WTC11 (cell line): ENCODE measurements around the gene SLC35A3. TPM values are rescaled to one million over a fixed set of nuclear protein-coding genes. Genes with fewer than 3 reads are reported as not detected.

ENCODE experiments used
- ATAC-seq: fragments of 200-7000 bp; cut with Tn5 transposase; 2 replicates; pipeline ENCODE4 v1.10.0; 2021; ENCODE audit warnings: mild to moderate bottlenecking, moderate library complexity
- CTCF ChIA-PET: fragments of 300-600 bp; sonication (Branson Sonifier 250); formaldehyde crosslinking; loops from one replicate; lab custom pipeline; 2021; ENCODE audit warnings: antibody characterized with exemption; lab: Charles Lee
- POLR2A ChIA-PET: fragments of 350-600 bp; sonication (Branson Sonifier 250); formaldehyde crosslinking; loops from one replicate; lab custom pipeline; 2021; ENCODE audit warnings: antibody characterized with exemption; lab: Charles Lee
- DNase-seq: peaks from one replicate; pipeline ENCODE4 v3.0.0; 2021; ENCODE audit warnings: low spot score
- H3K27ac Mint-ChIP-seq: 2 replicates; pipeline ENCODE4 v1.8.0; 2021; ENCODE audit warnings: mixed read lengths
- H3K27me3 Mint-ChIP-seq: 2 replicates; pipeline ENCODE4 v1.8.0; 2021; ENCODE audit warnings: low read depth, mild to moderate bottlenecking, moderate library complexity, mixed read lengths
- H3K36me3 Mint-ChIP-seq: 2 replicates; pipeline ENCODE4 v1.8.0; 2021; ENCODE audit warnings: mixed read lengths
- H3K4me1 Mint-ChIP-seq: 2 replicates; pipeline ENCODE4 v1.8.0; 2022; ENCODE audit warnings: mixed read lengths
- H3K4me3 Mint-ChIP-seq: 2 replicates; pipeline ENCODE4 v1.8.0; 2021; ENCODE audit warnings: mild to moderate bottlenecking, moderate library complexity, mixed read lengths
- H3K9me3 Mint-ChIP-seq: 2 replicates; pipeline ENCODE4 v1.8.0; 2021; ENCODE audit warnings: mixed read lengths
- CBFB ChIP-seq: sonication (generic); formaldehyde crosslinking; IDR thresholded peaks from 2 replicates; pipeline ENCODE4 v1.8.1; 2022; ENCODE audit warnings: mild to moderate bottlenecking, low read depth, missing genetic modification reagents
- CDX4 ChIP-seq: fragments of 250-450 bp; sonication (Bioruptor Pico); IDR thresholded peaks from 2 replicates; pipeline ENCODE4 v1.9.0; 2021; ENCODE audit warnings: moderate library complexity, mild to moderate bottlenecking, inconsistent platforms, borderline replicate concordance
- E2F5 ChIP-seq: sonication (generic); formaldehyde crosslinking; IDR thresholded peaks from 2 replicates; pipeline ENCODE4 v1.8.1; 2022; ENCODE audit warnings: mild to moderate bottlenecking, moderate library complexity, missing genetic modification reagents
- ELF4 ChIP-seq: sonication (generic); formaldehyde crosslinking; IDR thresholded peaks from 2 replicates; pipeline ENCODE4 v1.8.1; 2022; ENCODE audit warnings: low read depth, mild to moderate bottlenecking, moderate library complexity, missing genetic modification reagents
- FOXJ3 ChIP-seq: sonication (generic); formaldehyde crosslinking; IDR thresholded peaks from 2 replicates; pipeline ENCODE4 v1.9.0; 2021; ENCODE audit warnings: missing genetic modification reagents, mild to moderate bottlenecking, borderline replicate concordance
- FOXP1 ChIP-seq: sonication (generic); formaldehyde crosslinking; IDR thresholded peaks from 2 replicates; pipeline ENCODE4 v1.8.0; 2022; ENCODE audit warnings: missing genetic modification reagents, mild to moderate bottlenecking, moderate library complexity, borderline replicate concordance
- HMGXB4 ChIP-seq: sonication (generic); formaldehyde crosslinking; IDR thresholded peaks from 2 replicates; pipeline ENCODE4 v1.8.1; 2023; ENCODE audit warnings: mild to moderate bottlenecking, moderate library complexity, missing genetic modification reagents
- NFATC4 ChIP-seq: fragments of 250-450 bp; sonication (Bioruptor Pico); IDR thresholded peaks from 2 replicates; pipeline ENCODE4 v1.9.0; 2021; ENCODE audit warnings: mild to moderate bottlenecking
- NR1H2 ChIP-seq: sonication (generic); formaldehyde crosslinking; IDR thresholded peaks from 2 replicates; pipeline ENCODE4 v1.9.0; 2021; ENCODE audit warnings: mild to moderate bottlenecking, moderate library complexity, missing genetic modification reagents
- NR3C1 ChIP-seq: sonication (generic); formaldehyde crosslinking; conservative IDR thresholded peaks from 2 replicates; pipeline ENCODE4 v1.8.1; 2023; ENCODE audit warnings: low read depth, mild to moderate bottlenecking, missing genetic modification reagents
- OVOL2 ChIP-seq: fragments of 250-450 bp; sonication (Bioruptor Pico); IDR thresholded peaks from 2 replicates; pipeline ENCODE4 v1.9.0; 2021; ENCODE audit warnings: mild to moderate bottlenecking, borderline replicate concordance
- TEAD1 ChIP-seq: sonication (generic); formaldehyde crosslinking; IDR thresholded peaks from 2 replicates; pipeline ENCODE4 v1.8.0; 2022; ENCODE audit warnings: mild to moderate bottlenecking, missing genetic modification reagents
- USF1 ChIP-seq: sonication (generic); formaldehyde crosslinking; IDR thresholded peaks from 2 replicates; pipeline ENCODE4 v1.8.0; 2022; ENCODE audit warnings: mild to moderate bottlenecking, missing genetic modification reagents
- USF2 ChIP-seq: sonication (generic); formaldehyde crosslinking; IDR thresholded peaks from 2 replicates; pipeline ENCODE4 v1.8.1; 2023; ENCODE audit warnings: mild to moderate bottlenecking, missing genetic modification reagents, moderate library complexity
- ZNF671 ChIP-seq: fragments of 250-450 bp; sonication (Bioruptor Pico); IDR thresholded peaks from 2 replicates; pipeline ENCODE4 v1.8.0; 2021; ENCODE audit warnings: mild to moderate bottlenecking
- total RNA-seq: library from RNA; stranded (reverse); gene quantifications from 3 replicates; pipeline ENCODE4 v1.2.3, GENCODE V29; 2021
- TF ChIP-seq, protein P1 (sequence below): sonication (generic); formaldehyde crosslinking; conservative IDR thresholded peaks from 2 replicates; pipeline ENCODE4 v1.8.1; 2023; ENCODE audit warnings: mild to moderate bottlenecking, low read depth, missing genetic modification reagents, moderate library complexity
- TF ChIP-seq, protein P2 (sequence below): sonication (generic); formaldehyde crosslinking; IDR thresholded peaks from 2 replicates; pipeline ENCODE4 v1.8.0; 2022; ENCODE audit warnings: missing genetic modification reagents
- TF ChIP-seq, protein P3 (sequence below): sonication (generic); formaldehyde crosslinking; IDR thresholded peaks from 2 replicates; pipeline ENCODE4 v1.8.1; 2022; ENCODE audit warnings: missing genetic modification reagents, borderline replicate concordance
- TF ChIP-seq, protein P4 (sequence below): sonication (generic); formaldehyde crosslinking; IDR thresholded peaks from 2 replicates; pipeline ENCODE4 v1.8.1; 2023; ENCODE audit warnings: mild to moderate bottlenecking, missing genetic modification reagents, moderate library complexity

Gene SLC35A3
- total RNA-seq, 1 experiment from 2014 or later: 14.5 TPM

GRCh38 chr1:100073531-100073930, 103.7 kb downstream of the SLC35A3 start:
- peaks cover 12% of the 10 kb centered on the region for H3K4me1 Mint-ChIP-seq
- H3K27ac Mint-ChIP-seq: no peak overlapping the region
- no peak overlapping the region for H3K4me3 Mint-ChIP-seq
- no peaks in the 10 kb centered on the region for H3K9me3 Mint-ChIP-seq
- no peak for ATAC-seq
- no peak for DNase-seq
- ChIA-PET POLR2A (no interaction called here), CTCF (no interaction called here)
- no peaks in the 10 kb centered on the region for H3K27me3 Mint-ChIP-seq
- no peak for TF ChIP-seq FOXJ3
- TF ChIP-seq, protein P1, sequence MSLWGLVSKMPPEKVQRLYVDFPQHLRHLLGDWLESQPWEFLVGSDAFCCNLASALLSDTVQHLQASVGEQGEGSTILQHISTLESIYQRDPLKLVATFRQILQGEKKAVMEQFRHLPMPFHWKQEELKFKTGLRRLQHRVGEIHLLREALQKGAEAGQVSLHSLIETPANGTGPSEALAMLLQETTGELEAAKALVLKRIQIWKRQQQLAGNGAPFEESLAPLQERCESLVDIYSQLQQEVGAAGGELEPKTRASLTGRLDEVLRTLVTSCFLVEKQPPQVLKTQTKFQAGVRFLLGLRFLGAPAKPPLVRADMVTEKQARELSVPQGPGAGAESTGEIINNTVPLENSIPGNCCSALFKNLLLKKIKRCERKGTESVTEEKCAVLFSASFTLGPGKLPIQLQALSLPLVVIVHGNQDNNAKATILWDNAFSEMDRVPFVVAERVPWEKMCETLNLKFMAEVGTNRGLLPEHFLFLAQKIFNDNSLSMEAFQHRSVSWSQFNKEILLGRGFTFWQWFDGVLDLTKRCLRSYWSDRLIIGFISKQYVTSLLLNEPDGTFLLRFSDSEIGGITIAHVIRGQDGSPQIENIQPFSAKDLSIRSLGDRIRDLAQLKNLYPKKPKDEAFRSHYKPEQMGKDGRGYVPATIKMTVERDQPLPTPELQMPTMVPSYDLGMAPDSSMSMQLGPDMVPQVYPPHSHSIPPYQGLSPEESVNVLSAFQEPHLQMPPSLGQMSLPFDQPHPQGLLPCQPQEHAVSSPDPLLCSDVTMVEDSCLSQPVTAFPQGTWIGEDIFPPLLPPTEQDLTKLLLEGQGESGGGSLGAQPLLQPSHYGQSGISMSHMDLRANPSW: no peak
- TF ChIP-seq ELF4: no peak
- TF ChIP-seq, protein P2, sequence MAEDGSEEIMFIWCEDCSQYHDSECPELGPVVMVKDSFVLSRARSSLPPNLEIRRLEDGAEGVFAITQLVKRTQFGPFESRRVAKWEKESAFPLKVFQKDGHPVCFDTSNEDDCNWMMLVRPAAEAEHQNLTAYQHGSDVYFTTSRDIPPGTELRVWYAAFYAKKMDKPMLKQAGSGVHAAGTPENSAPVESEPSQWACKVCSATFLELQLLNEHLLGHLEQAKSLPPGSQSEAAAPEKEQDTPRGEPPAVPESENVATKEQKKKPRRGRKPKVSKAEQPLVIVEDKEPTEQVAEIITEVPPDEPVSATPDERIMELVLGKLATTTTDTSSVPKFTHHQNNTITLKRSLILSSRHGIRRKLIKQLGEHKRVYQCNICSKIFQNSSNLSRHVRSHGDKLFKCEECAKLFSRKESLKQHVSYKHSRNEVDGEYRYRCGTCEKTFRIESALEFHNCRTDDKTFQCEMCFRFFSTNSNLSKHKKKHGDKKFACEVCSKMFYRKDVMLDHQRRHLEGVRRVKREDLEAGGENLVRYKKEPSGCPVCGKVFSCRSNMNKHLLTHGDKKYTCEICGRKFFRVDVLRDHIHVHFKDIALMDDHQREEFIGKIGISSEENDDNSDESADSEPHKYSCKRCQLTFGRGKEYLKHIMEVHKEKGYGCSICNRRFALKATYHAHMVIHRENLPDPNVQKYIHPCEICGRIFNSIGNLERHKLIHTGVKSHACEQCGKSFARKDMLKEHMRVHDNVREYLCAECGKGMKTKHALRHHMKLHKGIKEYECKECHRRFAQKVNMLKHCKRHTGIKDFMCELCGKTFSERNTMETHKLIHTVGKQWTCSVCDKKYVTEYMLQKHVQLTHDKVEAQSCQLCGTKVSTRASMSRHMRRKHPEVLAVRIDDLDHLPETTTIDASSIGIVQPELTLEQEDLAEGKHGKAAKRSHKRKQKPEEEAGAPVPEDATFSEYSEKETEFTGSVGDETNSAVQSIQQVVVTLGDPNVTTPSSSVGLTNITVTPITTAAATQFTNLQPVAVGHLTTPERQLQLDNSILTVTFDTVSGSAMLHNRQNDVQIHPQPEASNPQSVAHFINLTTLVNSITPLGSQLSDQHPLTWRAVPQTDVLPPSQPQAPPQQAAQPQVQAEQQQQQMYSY (CRISPR knock-in tag): no peak
- no peak for TF ChIP-seq OVOL2 (CRISPR knock-in tag)
- TF ChIP-seq E2F5 (CRISPR knock-in tag): no peak
- TF ChIP-seq TEAD1 (CRISPR knock-in tag): no peak
- TF ChIP-seq HMGXB4 (CRISPR knock-in tag): no peak
- H3K36me3 Mint-ChIP-seq: peaks cover 54% of the 10 kb centered on the region

DNA sequence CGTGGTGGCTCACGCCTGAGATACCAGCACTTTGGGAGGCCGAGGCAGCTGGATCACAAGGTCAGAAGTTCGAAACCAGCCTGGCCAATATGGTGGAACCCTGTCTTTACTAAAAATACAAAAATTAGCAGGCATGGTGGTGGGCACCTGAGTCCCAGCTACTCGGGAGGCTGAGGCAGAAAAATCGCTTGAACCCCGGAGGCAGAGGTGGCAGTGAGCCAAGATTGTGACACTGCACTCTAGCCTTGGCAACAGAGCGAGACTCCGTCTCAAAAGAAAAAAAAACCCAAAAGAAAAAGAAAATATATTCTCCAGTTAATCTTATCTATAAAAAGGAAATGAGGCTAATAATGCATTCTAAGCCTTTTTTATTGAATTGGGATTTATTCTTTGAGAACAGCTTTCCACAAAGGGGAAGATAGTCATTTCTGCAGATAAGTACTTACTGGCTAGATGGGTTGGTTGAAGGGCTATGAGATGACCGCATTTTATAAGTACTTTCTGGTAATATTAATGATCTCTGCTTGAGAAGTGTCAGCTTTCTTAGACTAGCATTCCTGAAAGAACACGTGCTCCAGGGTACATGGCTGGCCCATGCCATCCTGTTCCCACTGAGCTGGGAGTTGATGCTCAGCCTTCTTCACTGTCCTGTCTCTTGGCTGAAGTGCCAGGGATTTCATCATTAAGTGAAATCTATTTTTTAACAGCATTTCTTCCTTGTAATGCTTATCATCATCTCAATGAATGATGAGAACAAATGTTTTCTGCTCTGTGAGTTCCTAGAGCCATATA, 105.0 kb downstream of the SLC35A3 start:
- H3K4me1 Mint-ChIP-seq: peaks cover 12% of the 10 kb centered on the region
- ATAC-seq (no peak), DNase-seq (no peak)
- ChIA-PET POLR2A (no interaction called here), CTCF (no interaction called here)
- H3K4me3 Mint-ChIP-seq: no peak overlapping the region
- H3K27me3 Mint-ChIP-seq: no peaks in the 10 kb centered on the region
- TF ChIP-seq NFATC4 (CRISPR knock-in tag): no peak
- TF ChIP-seq CBFB (CRISPR knock-in tag): no peak
- TF ChIP-seq, protein P3, sequence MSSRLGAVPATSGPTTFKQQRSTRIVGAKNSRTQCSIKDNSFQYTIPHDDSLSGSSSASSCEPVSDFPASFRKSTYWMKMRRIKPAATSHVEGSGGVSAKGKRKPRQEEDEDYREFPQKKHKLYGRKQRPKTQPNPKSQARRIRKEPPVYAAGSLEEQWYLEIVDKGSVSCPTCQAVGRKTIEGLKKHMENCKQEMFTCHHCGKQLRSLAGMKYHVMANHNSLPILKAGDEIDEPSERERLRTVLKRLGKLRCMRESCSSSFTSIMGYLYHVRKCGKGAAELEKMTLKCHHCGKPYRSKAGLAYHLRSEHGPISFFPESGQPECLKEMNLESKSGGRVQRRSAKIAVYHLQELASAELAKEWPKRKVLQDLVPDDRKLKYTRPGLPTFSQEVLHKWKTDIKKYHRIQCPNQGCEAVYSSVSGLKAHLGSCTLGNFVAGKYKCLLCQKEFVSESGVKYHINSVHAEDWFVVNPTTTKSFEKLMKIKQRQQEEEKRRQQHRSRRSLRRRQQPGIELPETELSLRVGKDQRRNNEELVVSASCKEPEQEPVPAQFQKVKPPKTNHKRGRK (CRISPR knock-in tag): no peak
- no peak for TF ChIP-seq USF1 (CRISPR knock-in tag)
- TF ChIP-seq, protein P4, sequence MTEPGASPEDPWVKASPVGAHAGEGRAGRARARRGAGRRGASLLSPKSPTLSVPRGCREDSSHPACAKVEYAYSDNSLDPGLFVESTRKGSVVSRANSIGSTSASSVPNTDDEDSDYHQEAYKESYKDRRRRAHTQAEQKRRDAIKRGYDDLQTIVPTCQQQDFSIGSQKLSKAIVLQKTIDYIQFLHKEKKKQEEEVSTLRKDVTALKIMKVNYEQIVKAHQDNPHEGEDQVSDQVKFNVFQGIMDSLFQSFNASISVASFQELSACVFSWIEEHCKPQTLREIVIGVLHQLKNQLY (CRISPR knock-in tag): no peak
- TF ChIP-seq USF2 (CRISPR knock-in tag): no peak
- TF ChIP-seq FOXP1 (CRISPR knock-in tag): no peak
- no peak for TF ChIP-seq NR3C1 (CRISPR knock-in tag)
- no peak for TF ChIP-seq ZNF671 (CRISPR knock-in tag)
- no peak for TF ChIP-seq CDX4 (CRISPR knock-in tag)
- TF ChIP-seq NR1H2: no peak
- H3K9me3 Mint-ChIP-seq: no peaks in the 10 kb centered on the region
- H3K36me3 Mint-ChIP-seq: peaks cover 55% of the 10 kb centered on the region
- no peak overlapping the region for H3K27ac Mint-ChIP-seq
